ENCODE results near the gene CLPTM1L.

Gene CLPTM1L

GRCh38 chr5:1344975-1345838, at the start of gene CLPTM1L:
Gene CLPTM1L, minus strand, starts transcription at chr5:1345099. Its CDS starts 258 bp downstream, at chr5:1344841.
- DNase-seq (ENCODE audit: low read depth), result peak; percentile 74

DNA sequence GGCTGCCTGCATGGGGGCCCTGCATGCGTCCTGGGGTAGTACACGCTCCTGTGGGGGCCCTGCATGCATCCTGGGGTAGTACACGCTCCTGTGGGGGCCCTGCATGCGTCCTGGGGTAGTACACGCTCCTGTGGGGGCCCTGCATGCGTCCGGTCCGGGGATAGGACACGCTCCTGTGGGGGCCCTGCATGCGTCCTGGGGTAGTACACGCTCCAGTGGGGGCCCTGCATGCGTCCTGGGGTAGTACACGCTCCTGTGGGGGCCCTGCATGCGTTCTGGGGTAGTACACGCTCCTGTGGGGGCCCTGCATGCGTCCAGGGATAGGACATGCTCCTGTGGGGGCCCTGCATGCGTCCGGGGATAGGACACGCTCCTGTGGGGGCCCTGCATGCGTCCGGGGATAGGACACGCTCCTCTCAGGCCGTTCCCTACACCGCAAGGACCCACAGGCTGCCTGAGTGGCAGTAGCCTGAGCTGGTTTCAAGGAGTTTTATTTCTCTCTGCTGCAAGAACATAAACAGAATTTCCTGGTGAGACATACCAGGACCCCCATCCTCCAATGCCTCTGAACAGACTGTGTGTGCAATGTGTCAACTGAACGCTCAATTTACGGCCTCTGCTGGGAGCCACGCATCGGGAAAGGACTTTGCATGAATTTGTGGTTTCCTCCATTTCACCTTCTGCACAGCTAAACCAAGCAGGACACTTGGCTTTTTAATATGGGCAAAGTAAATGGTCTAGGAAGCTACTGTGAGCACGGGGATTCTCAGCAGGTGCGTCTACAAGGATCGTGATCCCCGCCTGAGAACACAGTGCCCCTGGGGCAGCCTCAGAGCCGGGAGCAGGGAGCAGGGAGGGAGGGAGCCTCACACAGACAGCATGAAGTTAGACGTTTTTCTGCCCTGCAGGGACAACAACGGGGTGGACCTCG, 48.9 kb upstream of the CLPTM1L start:
- no peak for DNase-seq (ENCODE audit: low read depth)

- no peak for DNase-seq (ENCODE audit: low read depth)
These were observed 48.1 kb upstream of the CLPTM1L start for GRCh38 chr5:1392801-1393565.

- DNase-seq (ENCODE audit: low read depth), result no peak
These were observed 47.4 kb upstream of the CLPTM1L start for GRCh38 chr5:1392261-1392660.

DNA sequence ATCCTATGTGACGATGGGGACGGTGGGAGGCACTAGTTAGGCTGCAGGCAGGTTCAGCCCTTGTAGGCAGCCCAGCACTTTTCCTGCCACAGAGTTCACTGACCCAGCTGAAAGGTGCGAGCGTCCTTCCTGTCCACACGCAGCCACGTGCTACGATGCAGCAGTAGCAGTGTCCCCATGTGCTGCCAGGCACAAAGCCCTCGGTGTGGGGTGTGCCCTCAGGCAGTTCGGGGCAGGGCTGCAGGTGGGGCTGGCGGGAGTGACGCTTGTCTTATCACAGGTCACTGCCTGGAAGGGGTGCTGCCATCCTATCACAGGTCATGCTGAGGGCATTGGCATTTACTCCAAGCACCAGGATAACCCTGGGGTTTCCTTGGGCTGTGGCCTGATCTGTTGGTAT, 46.8 kb upstream of the CLPTM1L start:
- no peak for DNase-seq (ENCODE audit: low read depth)

DNA sequence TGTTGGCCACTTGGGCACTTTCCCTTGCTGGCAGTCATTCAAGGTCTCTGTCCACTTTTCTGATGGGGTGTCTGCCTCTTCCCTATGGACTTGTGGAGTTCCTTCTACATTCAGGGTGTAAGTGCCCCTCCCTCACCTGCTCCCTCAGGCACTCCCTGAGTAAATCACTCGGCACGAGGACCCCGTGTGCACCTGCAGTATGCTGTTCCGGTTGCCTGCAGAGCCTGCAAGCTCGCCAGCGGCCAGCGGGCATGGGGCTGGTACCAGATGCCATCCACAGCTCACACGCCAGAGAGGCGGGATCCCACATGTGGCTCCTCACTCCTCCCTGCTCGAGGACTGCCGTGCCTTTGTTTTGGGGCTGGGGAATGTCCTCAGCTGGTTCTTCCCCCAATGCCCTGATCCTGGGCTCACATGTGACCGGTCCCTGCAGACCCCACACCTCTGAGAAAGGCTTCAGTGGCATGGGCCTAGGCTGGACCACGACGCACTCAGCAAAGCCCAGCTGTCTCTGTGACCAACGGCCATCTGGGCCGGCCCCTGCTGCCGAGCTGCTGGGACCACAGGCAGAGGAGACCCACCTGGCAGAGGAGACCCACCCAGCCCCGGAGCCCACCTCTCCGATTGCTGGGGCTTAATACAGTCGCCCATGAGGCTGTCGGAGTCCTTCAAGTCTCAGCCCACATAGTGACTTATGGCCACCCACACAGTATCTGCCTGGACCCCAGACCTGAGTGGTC, 46.1 kb upstream of the CLPTM1L start:
- DNase-seq (ENCODE audit: low read depth), result no peak

- DNase-seq (ENCODE audit: low read depth), result no peak
These were observed 45.4 kb upstream of the CLPTM1L start for GRCh38 chr5:1390333-1390732.

DNA sequence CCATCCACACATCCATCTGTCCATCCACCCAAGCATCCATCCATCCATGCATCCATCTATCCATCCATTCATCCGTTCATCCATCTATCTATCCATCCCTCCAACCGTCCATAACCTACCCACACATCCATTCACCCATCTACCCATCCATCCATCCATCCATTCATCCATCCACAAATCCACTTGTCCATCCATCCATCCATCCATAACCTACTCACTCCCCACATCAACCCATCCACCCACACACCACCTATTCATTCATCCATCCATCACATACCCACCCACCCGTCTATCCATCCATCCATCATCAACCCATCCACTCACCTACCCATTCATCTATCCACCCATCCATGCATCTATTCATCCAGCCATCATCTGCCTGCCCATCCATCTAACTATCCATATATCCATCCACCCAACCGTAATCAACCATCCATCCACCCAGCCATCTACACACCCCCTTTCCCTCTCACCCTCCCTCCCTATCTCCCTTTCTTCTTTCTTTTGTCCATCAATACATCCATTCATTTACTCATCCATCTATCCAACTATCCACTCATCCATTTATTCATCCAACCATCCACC, 43.6 kb upstream of the CLPTM1L start:
- no peak for DNase-seq (ENCODE audit: low read depth)

GRCh38 chr5:1387876-1388275, 43.0 kb upstream of the CLPTM1L start:
- DNase-seq (ENCODE audit: low read depth), result no peak

- DNase-seq (ENCODE audit: low read depth), result no peak
These were observed 42.3 kb upstream of the CLPTM1L start for GRCh38 chr5:1387059-1387755.

- DNase-seq (ENCODE audit: low read depth), result no peak
These were observed 41.4 kb upstream of the CLPTM1L start for GRCh38 chr5:1386274-1386717.

- DNase-seq (ENCODE audit: low read depth), result no peak
These were observed 40.7 kb upstream of the CLPTM1L start for GRCh38 chr5:1385395-1386273.

DNA sequence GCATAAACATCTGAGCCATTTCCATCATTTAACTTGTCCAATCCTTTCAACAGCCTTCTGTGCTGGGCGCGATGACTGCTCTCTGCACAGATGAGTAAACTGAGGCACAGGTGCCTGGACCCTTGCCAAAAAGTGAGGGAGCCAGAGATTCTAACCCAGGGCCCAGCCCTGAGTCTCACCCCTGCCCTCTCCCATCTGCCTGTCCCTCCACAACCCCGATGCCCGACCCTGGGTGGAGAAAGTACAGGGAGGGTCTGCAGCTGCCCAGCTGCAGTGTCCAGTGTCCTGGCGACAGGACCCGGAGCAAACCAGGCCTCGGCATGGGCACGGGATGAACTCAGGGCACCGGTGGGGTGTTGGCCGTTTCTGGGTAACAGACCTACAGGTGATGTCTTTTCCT, 39.6 kb upstream of the CLPTM1L start:
- DNase-seq (ENCODE audit: low read depth), result no peak

DNA sequence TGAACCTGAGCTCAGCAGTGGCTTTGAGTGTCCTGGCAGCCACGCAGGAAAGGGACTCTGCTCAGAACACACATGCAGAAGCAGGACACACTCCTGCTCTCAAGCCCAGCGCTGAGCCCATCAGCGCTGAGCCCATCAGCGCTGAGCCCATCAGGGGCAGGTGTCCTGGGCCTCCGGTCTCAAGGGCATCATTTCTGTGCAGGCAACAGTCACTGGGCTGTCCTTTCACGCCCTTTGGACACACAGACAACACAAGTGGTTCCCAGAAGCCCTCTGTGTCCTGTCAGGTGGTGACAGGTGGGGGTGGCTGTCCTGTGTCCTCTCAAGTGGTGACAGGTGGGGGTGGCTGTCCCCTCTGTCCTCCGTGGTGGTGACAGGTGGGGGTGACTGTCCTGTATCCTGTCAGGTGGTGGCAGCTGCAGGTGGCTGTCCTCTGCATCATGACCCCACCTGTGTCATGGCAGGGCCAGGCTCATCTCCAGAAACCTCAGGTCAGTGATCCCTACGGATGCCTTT, 39.0 kb upstream of the CLPTM1L start:
- DNase-seq (ENCODE audit: low read depth), result no peak

DNA sequence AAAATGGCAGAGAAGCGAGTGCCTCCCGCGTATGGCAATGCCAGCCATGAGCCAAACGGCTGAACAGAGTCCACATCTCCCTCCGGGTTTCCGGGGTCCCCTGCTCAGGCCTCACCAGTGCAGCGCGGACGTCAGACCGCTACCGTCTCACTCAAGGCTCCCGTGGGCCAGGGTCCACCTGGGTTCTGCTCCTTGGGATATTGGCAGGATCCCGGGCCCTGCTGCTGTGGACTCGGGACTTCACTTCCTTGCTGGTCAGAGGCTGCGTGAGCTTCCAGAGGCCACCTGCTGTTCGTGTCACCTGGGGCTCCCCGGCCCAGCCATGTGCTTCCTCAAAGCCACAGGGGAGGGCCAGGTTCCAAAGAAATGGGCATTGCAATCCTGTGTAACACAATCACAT, 38.4 kb upstream of the CLPTM1L start:
- DNase-seq (ENCODE audit: low read depth), result no peak

- DNase-seq (ENCODE audit: low read depth), result no peak
These were observed 37.4 kb upstream of the CLPTM1L start for GRCh38 chr5:1382248-1382700.

GRCh38 chr5:1381370-1382247, 36.7 kb upstream of the CLPTM1L start:
- no peak for DNase-seq (ENCODE audit: low read depth)

GRCh38 chr5:1380910-1381309, 36.0 kb upstream of the CLPTM1L start:
- no peak for DNase-seq (ENCODE audit: low read depth)
